HepG2 (cell line): ENCODE data around the gene PRSS33. TPM values are rescaled to one million over a fixed set of nuclear protein-coding genes. Genes with fewer than 3 reads are reported as not detected.

Experiments used
- AGO1 ChIP-seq: fragments of 200-400 bp; formaldehyde crosslinking; IDR thresholded peaks from 2 replicates; pipeline ENCODE4 v1.6.1; 2017; ENCODE audit warnings: mild to moderate bottlenecking, low read depth, low read length, moderate library complexity; ENCODE audit not compliant: poor library complexity, severe bottlenecking
- AGO2 ChIP-seq: fragments of 200-400 bp; formaldehyde crosslinking; optimal IDR thresholded peaks from 2 replicates; pipeline ENCODE3; 2017; ENCODE audit warnings: mild to moderate bottlenecking, low read depth, low read length, moderate library complexity
- HNRNPLL ChIP-seq: fragments of 200-400 bp; formaldehyde crosslinking; IDR thresholded peaks from 2 replicates; pipeline ENCODE4 v1.6.1; 2017; ENCODE audit warnings: mild to moderate bottlenecking, low read depth, low read length; ENCODE audit not compliant: poor library complexity, severe bottlenecking
- MEF2D ChIP-seq: sonication (generic); formaldehyde crosslinking; IDR thresholded peaks from 2 replicates; pipeline ENCODE4 v1.5.1; 2020; ENCODE audit warnings: mild to moderate bottlenecking, missing genetic modification reagents
- NFIB ChIP-seq: sonication (generic); formaldehyde crosslinking; IDR thresholded peaks from 2 replicates; pipeline ENCODE4 v1.9.0; 2021; ENCODE audit warnings: missing genetic modification reagents, mild to moderate bottlenecking, borderline replicate concordance
- PAF1 ChIP-seq: IDR thresholded peaks from 2 replicates; pipeline ENCODE4 v1.6.1; 2016; ENCODE audit warnings: missing genetic modification reagents, missing compliant biosample characterization
- RBFOX2 ChIP-seq: fragments of 200-400 bp; formaldehyde crosslinking; IDR thresholded peaks from 2 replicates; pipeline ENCODE4 v1.6.1; 2017; ENCODE audit warnings: low read depth, mild to moderate bottlenecking, low read length
- SSRP1 ChIP-seq: IDR thresholded peaks from 2 replicates; pipeline ENCODE4 v1.6.1; 2016; ENCODE audit warnings: control low read depth
- polyA plus RNA-seq, 8 experiments: library from polyadenylated mRNA; depleted of rRNA in 3 of 8; stranded (reverse) in 7 of 8; unstranded in 1 of 8; fragments of >200 nt; fragmentation: Illumina TruSeq in 4 of 8; extraction: Trizol in 4 of 8; gene quantifications; 2 replicates each; pipeline versions ENCODE4 v1.2.1 to v1.2.3, GENCODE V29; 2011 to 2016; ENCODE audit warnings: low read depth in 4 of 8, missing spikeins in 1 of 8, mixed read lengths in 1 of 8; ENCODE audit not compliant: insufficient read depth in 1 of 8
- total RNA-seq, 5 experiments: library from RNA; depleted of rRNA; stranded (reverse); fragments of >200 nt; fragmentation: Illumina TruSeq; extraction: Trizol; gene quantifications; 2 replicates each; pipeline ENCODE4 v1.2.3, GENCODE V29; 2016; ENCODE audit warnings: low read depth in 1 of 5
- TF ChIP-seq, protein P1 (sequence below), 2 experiments: sonication (generic) in 1 of 2; formaldehyde crosslinking in 1 of 2; IDR thresholded peaks; 2 replicates each; pipeline versions ENCODE4 v1.4.0 to v1.6.1; 2016 to 2020; ENCODE audit warnings: borderline replicate concordance in 1 of 2, low read depth in 1 of 2, mild to moderate bottlenecking in 1 of 2, missing genetic modification reagents in 1 of 2
- TF ChIP-seq, protein P2 (sequence below), 2 experiments: fragments of 450-650 bp in 1 of 2; sonication (generic) in 1 of 2; formaldehyde crosslinking in 1 of 2; IDR thresholded peaks; 2 replicates each; pipeline versions ENCODE4 v1.6.1 to v1.8.0; 2016 to 2022; ENCODE audit warnings: antibody characterized with exemption in 1 of 2, mild to moderate bottlenecking in 1 of 2, missing genetic modification reagents in 1 of 2
- TF ChIP-seq, protein P3 (sequence below): sonication (generic); formaldehyde crosslinking; IDR thresholded peaks from 2 replicates; pipeline ENCODE4 v1.5.0; 2020; ENCODE audit warnings: mild to moderate bottlenecking, missing genetic modification reagents, moderate library complexity

PRSS33 gene
- total and polyA plus RNA-seq, 2 of the 13 experiments (the other 11 are each of a cell fraction or from before 2014, with no cell fraction given), result not detected

DNA sequence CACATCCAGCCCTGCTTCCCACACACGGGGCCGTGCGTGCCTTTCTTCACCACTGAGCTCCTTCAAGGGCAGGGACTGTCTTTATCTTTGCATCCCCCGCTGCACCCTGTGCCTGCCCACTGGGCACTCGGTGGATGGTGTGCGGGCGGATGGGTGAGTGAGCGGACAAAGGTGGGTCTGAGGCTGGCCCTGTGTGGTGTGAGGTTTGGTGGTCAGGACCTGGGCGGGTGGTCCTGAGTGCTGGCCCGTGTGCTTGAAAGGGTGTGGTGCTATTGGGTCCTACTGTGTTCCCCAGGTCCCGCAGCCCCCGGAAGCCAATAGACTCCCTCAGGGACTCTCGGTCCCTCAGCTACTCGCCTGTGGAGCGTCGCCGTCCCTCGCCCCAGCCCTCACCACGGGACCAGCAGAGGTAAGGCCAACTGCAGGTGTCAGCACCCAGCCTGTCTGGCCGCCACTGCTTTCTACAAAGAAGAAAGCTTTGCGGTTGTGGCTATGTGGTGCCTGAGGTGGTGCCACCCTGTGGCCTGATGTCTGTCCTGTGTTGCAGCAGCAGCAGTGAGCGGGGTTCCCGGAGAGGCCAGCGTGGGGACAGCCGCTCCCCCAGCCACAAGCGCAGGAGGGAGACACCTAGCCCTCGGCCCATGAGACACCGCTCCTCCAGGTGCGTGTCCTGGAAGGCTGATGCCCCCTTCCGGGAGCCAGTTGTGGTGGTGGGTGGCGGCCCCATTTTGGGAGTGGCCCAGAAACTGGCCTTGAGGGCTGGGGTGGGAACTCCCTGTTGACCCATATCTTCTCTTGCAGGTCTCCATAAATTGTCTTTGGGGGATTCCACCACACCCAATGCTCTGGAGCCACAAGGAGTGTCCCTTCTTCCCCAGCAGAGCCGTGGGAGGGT lies 17.1 kb downstream of the PRSS33 start (continued):
- TF ChIP-seq, protein P1, sequence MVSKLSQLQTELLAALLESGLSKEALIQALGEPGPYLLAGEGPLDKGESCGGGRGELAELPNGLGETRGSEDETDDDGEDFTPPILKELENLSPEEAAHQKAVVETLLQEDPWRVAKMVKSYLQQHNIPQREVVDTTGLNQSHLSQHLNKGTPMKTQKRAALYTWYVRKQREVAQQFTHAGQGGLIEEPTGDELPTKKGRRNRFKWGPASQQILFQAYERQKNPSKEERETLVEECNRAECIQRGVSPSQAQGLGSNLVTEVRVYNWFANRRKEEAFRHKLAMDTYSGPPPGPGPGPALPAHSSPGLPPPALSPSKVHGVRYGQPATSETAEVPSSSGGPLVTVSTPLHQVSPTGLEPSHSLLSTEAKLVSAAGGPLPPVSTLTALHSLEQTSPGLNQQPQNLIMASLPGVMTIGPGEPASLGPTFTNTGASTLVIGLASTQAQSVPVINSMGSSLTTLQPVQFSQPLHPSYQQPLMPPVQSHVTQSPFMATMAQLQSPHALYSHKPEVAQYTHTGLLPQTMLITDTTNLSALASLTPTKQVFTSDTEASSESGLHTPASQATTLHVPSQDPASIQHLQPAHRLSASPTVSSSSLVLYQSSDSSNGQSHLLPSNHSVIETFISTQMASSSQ (IDR thresholded peaks at IDR 0.05; ENCODE audit: low read depth), result no peak
- TF ChIP-seq, protein P1 (CRISPR knock-in tag; IDR thresholded peaks at IDR 0.05; ENCODE audit: borderline replicate concordance), result no peak
- TF ChIP-seq, protein P2, sequence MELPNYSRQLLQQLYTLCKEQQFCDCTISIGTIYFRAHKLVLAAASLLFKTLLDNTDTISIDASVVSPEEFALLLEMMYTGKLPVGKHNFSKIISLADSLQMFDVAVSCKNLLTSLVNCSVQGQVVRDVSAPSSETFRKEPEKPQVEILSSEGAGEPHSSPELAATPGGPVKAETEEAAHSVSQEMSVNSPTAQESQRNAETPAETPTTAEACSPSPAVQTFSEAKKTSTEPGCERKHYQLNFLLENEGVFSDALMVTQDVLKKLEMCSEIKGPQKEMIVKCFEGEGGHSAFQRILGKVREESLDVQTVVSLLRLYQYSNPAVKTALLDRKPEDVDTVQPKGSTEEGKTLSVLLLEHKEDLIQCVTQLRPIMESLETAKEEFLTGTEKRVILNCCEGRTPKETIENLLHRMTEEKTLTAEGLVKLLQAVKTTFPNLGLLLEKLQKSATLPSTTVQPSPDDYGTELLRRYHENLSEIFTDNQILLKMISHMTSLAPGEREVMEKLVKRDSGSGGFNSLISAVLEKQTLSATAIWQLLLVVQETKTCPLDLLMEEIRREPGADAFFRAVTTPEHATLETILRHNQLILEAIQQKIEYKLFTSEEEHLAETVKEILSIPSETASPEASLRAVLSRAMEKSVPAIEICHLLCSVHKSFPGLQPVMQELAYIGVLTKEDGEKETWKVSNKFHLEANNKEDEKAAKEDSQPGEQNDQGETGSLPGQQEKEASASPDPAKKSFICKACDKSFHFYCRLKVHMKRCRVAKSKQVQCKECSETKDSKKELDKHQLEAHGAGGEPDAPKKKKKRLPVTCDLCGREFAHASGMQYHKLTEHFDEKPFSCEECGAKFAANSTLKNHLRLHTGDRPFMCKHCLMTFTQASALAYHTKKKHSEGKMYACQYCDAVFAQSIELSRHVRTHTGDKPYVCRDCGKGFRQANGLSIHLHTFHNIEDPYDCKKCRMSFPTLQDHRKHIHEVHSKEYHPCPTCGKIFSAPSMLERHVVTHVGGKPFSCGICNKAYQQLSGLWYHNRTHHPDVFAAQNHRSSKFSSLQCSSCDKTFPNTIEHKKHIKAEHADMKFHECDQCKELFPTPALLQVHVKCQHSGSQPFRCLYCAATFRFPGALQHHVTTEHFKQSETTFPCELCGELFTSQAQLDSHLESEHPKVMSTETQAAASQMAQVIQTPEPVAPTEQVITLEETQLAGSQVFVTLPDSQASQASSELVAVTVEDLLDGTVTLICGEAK (IDR thresholded peaks at IDR 0.05), result no peak
- TF ChIP-seq, protein P2 (CRISPR knock-in tag; IDR thresholded peaks at IDR 0.05), result no peak
- TF ChIP-seq MEF2D (CRISPR knock-in tag) (no peak), HNRNPLL (peak; percentile 15), NFIB (CRISPR knock-in tag) (no peak), AGO2 (peak; percentile 99), RBFOX2 (peak; percentile 67), SSRP1 (CRISPR knock-in tag) (0 out of 2 replicates have a peak, but pooled peaks have one; percentile 21), AGO1 (peak; percentile 61), PAF1 (CRISPR knock-in tag) (peak; percentile 37; the same call in 1 of the 2 replicates)
- TF ChIP-seq, protein P3, sequence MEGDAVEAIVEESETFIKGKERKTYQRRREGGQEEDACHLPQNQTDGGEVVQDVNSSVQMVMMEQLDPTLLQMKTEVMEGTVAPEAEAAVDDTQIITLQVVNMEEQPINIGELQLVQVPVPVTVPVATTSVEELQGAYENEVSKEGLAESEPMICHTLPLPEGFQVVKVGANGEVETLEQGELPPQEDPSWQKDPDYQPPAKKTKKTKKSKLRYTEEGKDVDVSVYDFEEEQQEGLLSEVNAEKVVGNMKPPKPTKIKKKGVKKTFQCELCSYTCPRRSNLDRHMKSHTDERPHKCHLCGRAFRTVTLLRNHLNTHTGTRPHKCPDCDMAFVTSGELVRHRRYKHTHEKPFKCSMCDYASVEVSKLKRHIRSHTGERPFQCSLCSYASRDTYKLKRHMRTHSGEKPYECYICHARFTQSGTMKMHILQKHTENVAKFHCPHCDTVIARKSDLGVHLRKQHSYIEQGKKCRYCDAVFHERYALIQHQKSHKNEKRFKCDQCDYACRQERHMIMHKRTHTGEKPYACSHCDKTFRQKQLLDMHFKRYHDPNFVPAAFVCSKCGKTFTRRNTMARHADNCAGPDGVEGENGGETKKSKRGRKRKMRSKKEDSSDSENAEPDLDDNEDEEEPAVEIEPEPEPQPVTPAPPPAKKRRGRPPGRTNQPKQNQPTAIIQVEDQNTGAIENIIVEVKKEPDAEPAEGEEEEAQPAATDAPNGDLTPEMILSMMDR (CRISPR knock-in tag), result 0 out of 2 replicates have a peak, but pooled peaks have one; percentile 14
